HG03442 (cell line): ENCODE measurements around the gene DIP2B.
"Not testable (repeated sequence)": the region's sequence is repeated elsewhere in the genome, so short reads cannot be mapped to it uniquely, and the experiment has no call there.

Experiments
- ATAC-seq: cut with Tn5 transposase; IDR thresholded peaks from one replicate; pipeline ENCODE4 v1.9.1; 2021; ENCODE audit warnings: mild to moderate bottlenecking, moderate library complexity; ENCODE audit not compliant: unreplicated experiment

The DIP2B gene

GRCh38 chr12:50547742-50548141 lies 43.0 kb downstream of the DIP2B start:
- ATAC-seq: no peak

- ATAC-seq: no peak
These were observed 45.1 kb downstream of the DIP2B start for GRCh38 chr12:50549885-50550284.

- ATAC-seq: no peak
These were observed 45.9 kb downstream of the DIP2B start for GRCh38 chr12:50550530-50551223.

- no peak for ATAC-seq
These were observed 47.1 kb downstream of the DIP2B start for GRCh38 chr12:50551866-50552265.

GRCh38 chr12:50554651-50555050 lies 49.9 kb downstream of the DIP2B start:
- no peak for ATAC-seq

- no peak for ATAC-seq
These were observed 50.7 kb downstream of the DIP2B start for GRCh38 chr12:50555471-50555885.

GRCh38 chr12:50556273-50556672 lies 51.5 kb downstream of the DIP2B start:
- ATAC-seq: no peak

GRCh38 chr12:50556796-50557195 lies 52.0 kb downstream of the DIP2B start:
- not testable (repeated sequence) for ATAC-seq

- ATAC-seq: no peak
These were observed 52.6 kb downstream of the DIP2B start for GRCh38 chr12:50557421-50557820.

GRCh38 chr12:50558970-50559369 lies 54.2 kb downstream of the DIP2B start:
- no peak for ATAC-seq

- ATAC-seq: no peak
These were observed 58.0 kb downstream of the DIP2B start for GRCh38 chr12:50562520-50563433.

GRCh38 chr12:50563434-50563787 lies 58.6 kb downstream of the DIP2B start:
- no peak for ATAC-seq

- ATAC-seq: no peak
These were observed 59.6 kb downstream of the DIP2B start for GRCh38 chr12:50564237-50564947.

GRCh38 chr12:50564948-50565297 lies 60.1 kb downstream of the DIP2B start:
- no peak for ATAC-seq

- no peak for ATAC-seq
These were observed 61.3 kb downstream of the DIP2B start for GRCh38 chr12:50566066-50566465.

- ATAC-seq: no peak
These were observed 63.1 kb downstream of the DIP2B start for GRCh38 chr12:50567926-50568325.

- no peak for ATAC-seq
These were observed 63.7 kb downstream of the DIP2B start for GRCh38 chr12:50568338-50569091.

- no peak for ATAC-seq
These were observed 64.5 kb downstream of the DIP2B start for GRCh38 chr12:50569321-50569720.

- no peak for ATAC-seq
These were observed 65.1 kb downstream of the DIP2B start for GRCh38 chr12:50569876-50570275.

GRCh38 chr12:50571786-50572185 lies 67.0 kb downstream of the DIP2B start:
- ATAC-seq: no peak

- no peak for ATAC-seq
These were observed 67.5 kb downstream of the DIP2B start for GRCh38 chr12:50572287-50572686.
